ENCODE data around the gene ZNF516. TPM values are rescaled to one million over a fixed set of nuclear protein-coding genes. Genes with fewer than 3 reads are reported as not detected.

The ZNF516 gene
- total RNA-seq, 4 donors from 2014 or later, result 20.5 to 55.4 (median 22.4) TPM

DNA sequence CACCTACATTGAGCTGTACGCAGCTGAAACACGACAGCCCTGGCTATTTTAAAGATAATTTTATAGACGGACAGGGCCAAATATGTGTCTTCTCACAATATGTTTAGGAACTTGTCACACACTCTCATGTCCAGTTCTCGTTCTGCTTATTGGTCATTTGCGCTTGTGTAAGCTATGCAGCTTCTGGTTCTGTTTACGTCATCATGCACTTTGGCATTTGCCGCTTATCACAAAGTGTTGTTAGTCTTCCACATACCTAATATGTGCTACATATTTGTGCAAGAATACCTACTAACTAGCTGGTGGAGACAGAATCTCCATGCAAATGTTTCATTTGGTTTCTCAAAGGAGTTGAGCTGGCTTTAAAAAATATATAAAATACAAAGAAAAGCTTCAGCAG, 7.5 kb upstream of the ZNF516 start:
- DNase-seq (ENCODE audit: low spot score in 2 of 2), result no peak
- no peaks in the 10 kb centered on the region for H3K4me1 ChIP-seq
- TF ChIP-seq, protein P1, sequence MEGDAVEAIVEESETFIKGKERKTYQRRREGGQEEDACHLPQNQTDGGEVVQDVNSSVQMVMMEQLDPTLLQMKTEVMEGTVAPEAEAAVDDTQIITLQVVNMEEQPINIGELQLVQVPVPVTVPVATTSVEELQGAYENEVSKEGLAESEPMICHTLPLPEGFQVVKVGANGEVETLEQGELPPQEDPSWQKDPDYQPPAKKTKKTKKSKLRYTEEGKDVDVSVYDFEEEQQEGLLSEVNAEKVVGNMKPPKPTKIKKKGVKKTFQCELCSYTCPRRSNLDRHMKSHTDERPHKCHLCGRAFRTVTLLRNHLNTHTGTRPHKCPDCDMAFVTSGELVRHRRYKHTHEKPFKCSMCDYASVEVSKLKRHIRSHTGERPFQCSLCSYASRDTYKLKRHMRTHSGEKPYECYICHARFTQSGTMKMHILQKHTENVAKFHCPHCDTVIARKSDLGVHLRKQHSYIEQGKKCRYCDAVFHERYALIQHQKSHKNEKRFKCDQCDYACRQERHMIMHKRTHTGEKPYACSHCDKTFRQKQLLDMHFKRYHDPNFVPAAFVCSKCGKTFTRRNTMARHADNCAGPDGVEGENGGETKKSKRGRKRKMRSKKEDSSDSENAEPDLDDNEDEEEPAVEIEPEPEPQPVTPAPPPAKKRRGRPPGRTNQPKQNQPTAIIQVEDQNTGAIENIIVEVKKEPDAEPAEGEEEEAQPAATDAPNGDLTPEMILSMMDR (IDR thresholded peaks at IDR 0.05), result no peak
- no peak for TF ChIP-seq POLR2A (IDR thresholded peaks at IDR 0.05)
- no peak for TF ChIP-seq EP300 (IDR thresholded peaks at IDR 0.05)
- TF ChIP-seq POLR2AphosphoS5 (IDR thresholded peaks at IDR 0.05), result no peak

DNA sequence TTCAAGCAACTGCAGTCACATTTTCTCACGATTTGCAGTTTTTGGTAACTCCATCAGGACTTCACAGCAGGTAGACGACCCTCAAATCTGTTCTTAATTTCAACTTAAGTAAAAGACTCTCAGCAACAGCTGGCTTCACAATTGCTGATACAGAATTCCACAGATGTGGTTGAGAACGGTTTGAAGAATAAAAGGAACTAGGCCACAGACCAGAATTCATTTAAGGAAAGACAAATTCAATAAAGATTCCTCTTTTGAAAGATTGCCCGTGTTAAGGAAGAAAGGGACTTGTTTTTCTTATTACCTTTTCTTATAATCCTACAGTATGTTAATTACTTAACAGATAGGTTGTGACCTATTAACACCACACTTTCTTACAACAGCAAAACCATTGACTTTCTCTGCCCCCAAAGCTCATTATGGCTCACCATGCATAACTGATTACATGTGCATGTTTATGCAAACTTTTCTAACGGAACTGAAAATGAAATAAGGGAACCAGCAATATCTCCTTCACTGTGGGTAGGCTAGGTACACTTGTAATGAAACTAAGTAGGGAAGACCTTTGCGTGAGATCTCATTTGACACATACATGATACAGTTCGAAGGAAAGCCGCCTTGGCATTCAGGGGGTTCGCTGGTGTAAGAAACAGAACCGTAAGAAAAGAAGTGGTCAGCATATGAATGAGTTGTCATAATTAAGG, 4.7 kb upstream of the ZNF516 start:
- 77% methylated on average over 10 of the region's 10 CpGs for WGBS

More for the DNA sequence above, 7.5 kb upstream of the ZNF516 start:
- Histone ChIP-seq H3K4me3 (no peak overlapping the region), H3K27ac (no peak overlapping the region), H3K9me3 (no peaks in the 10 kb centered on the region), H3K27me3 (no peaks in the 10 kb centered on the region), H3K36me3 (no peaks in the 10 kb centered on the region)
- 93% methylated on average over 7 of the region's 7 CpGs for WGBS

DNA sequence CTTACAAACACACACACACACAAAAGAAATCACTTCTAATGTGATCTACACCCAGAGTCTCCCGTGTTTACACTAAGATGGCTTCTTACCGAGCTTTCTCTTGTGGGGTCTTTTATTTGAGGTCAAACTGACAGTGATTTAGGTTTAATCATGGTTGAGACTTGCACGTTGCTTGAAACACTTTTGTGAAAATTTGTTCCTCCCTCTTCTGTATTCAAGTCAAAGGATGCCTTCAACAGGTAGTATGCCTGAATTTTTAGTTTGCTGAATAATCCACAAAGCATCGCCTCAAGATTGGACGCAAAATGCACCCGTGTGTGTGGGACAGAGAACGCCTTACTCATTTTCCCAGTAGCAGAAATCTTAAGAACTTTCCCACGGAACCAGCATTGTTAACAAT, 4.0 kb upstream of the ZNF516 start:
- Histone ChIP-seq H3K4me1 (peaks cover 8% of the 10 kb centered on the region), H3K27ac (no peak overlapping the region), H3K36me3 (no peaks in the 10 kb centered on the region), H3K27me3 (no peaks in the 10 kb centered on the region), H3K4me3 (no peak overlapping the region), H3K9me3 (no peaks in the 10 kb centered on the region)
- no peak for TF ChIP-seq POLR2A (IDR thresholded peaks at IDR 0.05)
- no peak for TF ChIP-seq POLR2AphosphoS5 (IDR thresholded peaks at IDR 0.05)
- TF ChIP-seq EP300 (IDR thresholded peaks at IDR 0.05), result no peak
- TF ChIP-seq, protein P1 (IDR thresholded peaks at IDR 0.05), result no peak
- 83% methylated on average over 8 of the region's 8 CpGs for WGBS
- no peak for DNase-seq (ENCODE audit: low spot score in 2 of 2)

More for the DNA sequence above, 4.7 kb upstream of the ZNF516 start:
- Histone ChIP-seq H3K27me3 (no peaks in the 10 kb centered on the region), H3K9me3 (no peaks in the 10 kb centered on the region), H3K36me3 (no peaks in the 10 kb centered on the region), H3K27ac (no peak overlapping the region), H3K4me3 (no peak overlapping the region), H3K4me1 (peaks cover under 1% of the 10 kb centered on the region)
- TF ChIP-seq, protein P1 (IDR thresholded peaks at IDR 0.05), result no peak
- TF ChIP-seq POLR2AphosphoS5 (IDR thresholded peaks at IDR 0.05) (no peak), POLR2A (IDR thresholded peaks at IDR 0.05) (no peak)
- no peak for DNase-seq (ENCODE audit: low spot score in 2 of 2)

DNA sequence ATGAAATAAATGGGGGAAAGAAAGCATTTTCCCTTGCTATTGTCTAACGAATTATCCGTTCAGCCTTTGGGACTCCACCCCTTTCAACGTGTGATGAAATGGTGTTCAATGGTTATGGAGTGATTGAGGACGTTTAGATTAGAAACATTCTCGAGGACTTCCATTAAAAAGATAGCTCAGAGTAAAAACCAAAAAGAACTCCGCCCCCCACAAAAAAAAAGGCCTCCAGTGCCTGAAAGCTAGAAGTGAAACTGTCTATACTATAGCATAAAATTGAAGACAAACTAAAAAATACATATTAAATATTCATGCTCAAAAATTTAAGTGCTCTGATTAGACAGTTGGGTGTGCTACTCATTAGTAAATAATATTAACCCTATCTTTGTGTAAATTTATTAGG, 3.0 kb upstream of the ZNF516 start:
- Histone ChIP-seq H3K27ac (no peak overlapping the region), H3K4me1 (peaks cover 15% of the 10 kb centered on the region), H3K27me3 (no peaks in the 10 kb centered on the region), H3K4me3 (no peak overlapping the region), H3K36me3 (no peaks in the 10 kb centered on the region), H3K9me3 (no peaks in the 10 kb centered on the region)
- WGBS, result 25% methylated on average over 6 of the region's 6 CpGs
- TF ChIP-seq, protein P1 (IDR thresholded peaks at IDR 0.05), result no peak
- TF ChIP-seq POLR2AphosphoS5 (IDR thresholded peaks at IDR 0.05) (no peak), EP300 (IDR thresholded peaks at IDR 0.05) (no peak), POLR2A (IDR thresholded peaks at IDR 0.05) (no peak)
- no peak for DNase-seq (ENCODE audit: low spot score in 2 of 2)

DNA sequence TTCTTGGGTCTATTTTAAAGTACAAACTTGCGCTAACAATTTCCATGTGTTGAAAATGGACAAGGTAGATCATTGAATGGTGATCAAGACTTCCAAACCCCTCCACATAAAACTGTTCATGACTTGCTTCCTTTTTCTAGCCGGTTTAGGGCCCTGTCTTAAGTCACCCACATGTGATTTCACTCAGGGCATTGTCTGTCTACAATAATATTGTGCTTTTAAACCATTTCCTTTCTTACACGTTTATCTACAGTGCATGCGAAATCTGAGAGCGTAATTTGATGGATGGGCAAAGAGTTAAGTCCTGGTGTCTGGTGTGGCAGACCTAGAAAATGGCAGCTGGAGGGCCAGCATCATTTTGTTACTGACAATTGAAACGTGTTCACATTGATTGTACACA, 2.0 kb upstream of the ZNF516 start:
- Histone ChIP-seq H3K27ac (no peak overlapping the region), H3K4me3 (no peak overlapping the region), H3K27me3 (no peaks in the 10 kb centered on the region), H3K4me1 (peaks cover 16% of the 10 kb centered on the region), H3K9me3 (no peaks in the 10 kb centered on the region), H3K36me3 (no peaks in the 10 kb centered on the region)
- WGBS, result 67% methylated on average over 6 of the region's 6 CpGs
- no peak for DNase-seq (ENCODE audit: low spot score in 2 of 2)
- TF ChIP-seq, protein P1 (IDR thresholded peaks at IDR 0.05), result no peak
- TF ChIP-seq POLR2AphosphoS5 (IDR thresholded peaks at IDR 0.05) (no peak), EP300 (IDR thresholded peaks at IDR 0.05) (no peak), POLR2A (IDR thresholded peaks at IDR 0.05) (no peak)
